ENCODE measurements around the gene FGFRL1.

FGFRL1 gene

GRCh38 chr4:1075809-1076699 is 64.6 kb downstream of the FGFRL1 start:
- no peak for DNase-seq (ENCODE audit: low spot score)
